ENCODE measurements around the gene ARPP19. TPM values are rescaled to one million over a fixed set of nuclear protein-coding genes. Genes with fewer than 3 reads are reported as not detected.

ARPP19 gene, protein sequence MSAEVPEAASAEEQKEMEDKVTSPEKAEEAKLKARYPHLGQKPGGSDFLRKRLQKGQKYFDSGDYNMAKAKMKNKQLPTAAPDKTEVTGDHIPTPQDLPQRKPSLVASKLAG
- total RNA-seq: 100 to 1,000 TPM in 1 of 2 donors, 10 to 100 TPM in 1; 95.8 to 139 TPM
- 10 to 100 TPM; 35.0 to 41.8 TPM for polyA plus RNA-seq
- long read RNA-seq, donor 1, full-length matches to known transcripts: 46 of 46 reads
- long read RNA-seq, donor 1, partial matches to known transcripts: 0 of 46 reads
- long read RNA-seq, donor 1, other reads (novel, unspliced or antisense): 0 of 46 reads
- long read RNA-seq, donor 2, full-length matches to known transcripts: 14 of 14 reads
- long read RNA-seq, donor 2, partial matches to known transcripts: 0 of 14 reads
- long read RNA-seq, donor 2, other reads (novel, unspliced or antisense): 0 of 14 reads
- long read RNA-seq, donor 3, full-length matches to known transcripts: 32 of 32 reads
- long read RNA-seq, donor 3, partial matches to known transcripts: 0 of 32 reads
- long read RNA-seq, donor 3, other reads (novel, unspliced or antisense): 0 of 32 reads
- long read RNA-seq, donor 4, full-length matches to known transcripts: 15 of 15 reads
- long read RNA-seq, donor 4, partial matches to known transcripts: 0 of 15 reads
- long read RNA-seq, donor 4, other reads (novel, unspliced or antisense): 0 of 15 reads
- long read RNA-seq, donor 5, full-length matches to known transcripts: 41 of 41 reads
- long read RNA-seq, donor 5, partial matches to known transcripts: 0 of 41 reads
- long read RNA-seq, donor 5, other reads (novel, unspliced or antisense): 0 of 41 reads

DNA sequence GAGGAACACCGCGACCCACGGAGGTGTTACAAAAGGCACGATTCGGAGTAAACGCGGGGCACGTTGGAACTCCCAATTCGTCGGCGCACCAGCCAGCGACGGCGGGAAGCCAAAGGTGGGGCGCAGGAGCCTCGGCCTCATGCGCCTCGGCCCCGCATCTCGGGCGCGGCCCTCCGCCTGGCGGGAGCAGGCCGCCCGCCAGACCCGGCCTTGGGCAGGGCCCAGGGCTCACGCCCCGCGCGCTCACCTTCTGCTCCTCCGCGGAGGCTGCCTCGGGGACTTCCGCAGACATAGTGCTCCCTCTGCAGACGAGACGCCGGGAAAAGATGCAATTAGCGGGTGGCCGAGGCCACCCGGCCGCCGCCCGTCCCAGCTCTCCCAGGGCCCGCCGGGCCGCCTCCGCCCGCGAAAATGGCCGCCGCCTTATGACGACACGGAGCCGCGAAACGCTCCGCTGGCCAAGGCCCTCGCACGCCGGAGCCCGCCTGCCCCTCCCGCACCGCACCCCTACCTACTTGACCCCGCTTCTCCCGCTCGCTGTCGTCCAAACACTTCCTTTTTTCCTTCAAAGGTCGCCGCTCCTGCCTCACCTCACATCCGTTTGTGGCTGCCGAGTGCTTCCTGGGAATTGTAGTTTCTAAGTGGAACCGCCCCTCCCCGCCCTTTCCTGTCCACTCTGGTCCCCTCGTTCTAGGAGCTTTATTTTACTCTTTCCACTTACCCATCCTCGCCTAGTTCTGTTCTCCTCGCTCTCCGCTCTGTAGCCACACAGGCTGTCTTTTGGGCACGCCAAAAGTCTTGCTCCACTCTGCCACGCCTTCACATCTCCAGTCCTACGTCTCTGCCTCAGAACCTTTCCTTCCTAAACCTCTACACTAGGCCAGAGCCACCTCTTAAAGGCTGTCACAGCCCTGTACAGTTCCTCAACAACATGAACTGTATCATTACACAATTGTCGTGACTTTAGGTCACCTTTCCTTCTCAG lies at the start of gene ARPP19:
TSS of gene ARPP19 (minus strand) at position 430 of the 985 bp plus-strand sequence. CDS start at position 292, 138 bp downstream.
- ATAC-seq (ENCODE audit: insufficient read depth, low FRiP score): peak; percentile 90
- Histone ChIP-seq H3K27me3 (ENCODE audit: control insufficient read depth in 3 of 3, insufficient read depth in 3 of 3, low read length in 2 of 3) (no peaks in the 10 kb centered on the region), H3K27ac (ENCODE audit: low read depth in 1 of 2, low read length in 1 of 2) (peak within 1 kb of the TSS; percentile 95 to 97), H3K9ac (ENCODE audit: insufficient read depth in 1 of 2, low read length in 2 of 2) (peak within 1 kb of the TSS; percentile 97 to 99), H3K9me3 (ENCODE audit: control insufficient read depth in 4 of 4, insufficient read depth in 3 of 4, low read length in 3 of 4) (no peaks in the 10 kb centered on the region), H3K4me3 (peak within 1 kb of the TSS; percentile 95), H3K36me3 (ENCODE audit: control insufficient read depth in 4 of 4, insufficient read depth in 4 of 4, low read length in 4 of 4) (peaks cover 0 to 3% (median 1%) of the 10 kb centered on the region in 4 donors), H3K4me1 (ENCODE audit: control insufficient read depth in 5 of 5, insufficient read depth in 5 of 5, low read length in 5 of 5) (peaks cover 0 to 20% (median 7%) of the 10 kb centered on the region in 5 donors)
- TF ChIP-seq CTCF (IDR thresholded peaks at IDR 0.05; ENCODE audit: control extremely low read depth, extremely low read depth): no peak
- 5% methylated on average over 82 of the region's 82 CpGs for WGBS, 2 donors
- DNase-seq: peak; percentile 89 to 94 (median 91)

DNA sequence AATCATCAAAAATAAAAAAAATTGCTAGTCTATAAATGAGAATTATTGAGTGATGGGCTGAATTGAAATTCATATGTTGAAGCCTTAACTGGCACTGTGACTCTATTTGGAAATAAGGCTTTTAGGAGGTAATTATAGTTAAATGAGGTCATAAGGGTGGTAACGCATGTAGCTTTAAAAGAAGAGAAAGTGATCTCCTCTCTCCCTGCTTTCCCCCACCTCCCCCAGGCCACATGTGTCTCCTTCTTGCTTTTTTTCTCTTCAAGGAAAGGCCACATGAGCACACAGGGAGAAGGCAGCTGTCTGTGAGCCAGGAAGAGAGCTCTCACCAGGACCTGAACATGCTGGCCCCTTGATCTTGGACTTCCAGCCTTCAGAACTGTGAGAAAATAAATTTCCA lies 48.2 kb upstream of the ARPP19 start:
- H3K36me3 ChIP-seq (ENCODE audit: control insufficient read depth in 4 of 4, insufficient read depth in 4 of 4, low read length in 4 of 4): peaks cover 6 to 20% (median 12%) of the 10 kb centered on the region in 4 donors
- no peaks in the 10 kb centered on the region for H3K9me3 ChIP-seq (ENCODE audit: control insufficient read depth in 4 of 4, insufficient read depth in 3 of 4, low read length in 3 of 4)
- H3K27ac ChIP-seq (ENCODE audit: low read depth in 1 of 2, low read length in 1 of 2): no peak overlapping the region
- H3K4me3 ChIP-seq: no peak overlapping the region
- TF ChIP-seq CTCF (IDR thresholded peaks at IDR 0.05; ENCODE audit: control extremely low read depth, extremely low read depth): no peak
- no peaks in the 10 kb centered on the region for H3K27me3 ChIP-seq (ENCODE audit: control insufficient read depth in 3 of 3, insufficient read depth in 3 of 3, low read length in 2 of 3)
- ATAC-seq (ENCODE audit: insufficient read depth, low FRiP score) (no peak), DNase-seq (no peak)
- H3K9ac ChIP-seq (ENCODE audit: insufficient read depth in 1 of 2, low read length in 2 of 2): no peak overlapping the region
- H3K4me1 ChIP-seq (ENCODE audit: control insufficient read depth in 5 of 5, insufficient read depth in 5 of 5, low read length in 5 of 5): peaks cover 0 to 4% (median 2%) of the 10 kb centered on the region in 5 donors
- 95 to 100% methylated on average over 1 of the region's 1 CpG for WGBS, 2 donors

- Histone ChIP-seq H3K9me3 (ENCODE audit: control insufficient read depth in 4 of 4, insufficient read depth in 3 of 4, low read length in 3 of 4) (no peaks in the 10 kb centered on the region), H3K4me1 (ENCODE audit: control insufficient read depth in 5 of 5, insufficient read depth in 5 of 5, low read length in 5 of 5) (peaks cover 0 to 4% (median 2%) of the 10 kb centered on the region in 5 donors), H3K9ac (ENCODE audit: insufficient read depth in 1 of 2, low read length in 2 of 2) (no peak overlapping the region), H3K27ac (ENCODE audit: low read depth in 1 of 2, low read length in 1 of 2) (no peak overlapping the region), H3K27me3 (ENCODE audit: control insufficient read depth in 3 of 3, insufficient read depth in 3 of 3, low read length in 2 of 3) (no peaks in the 10 kb centered on the region), H3K36me3 (ENCODE audit: control insufficient read depth in 4 of 4, insufficient read depth in 4 of 4, low read length in 4 of 4) (peaks cover 4 to 20% (median 15%) of the 10 kb centered on the region in 4 donors), H3K4me3 (no peak overlapping the region)
- 65 to 84% methylated on average over 2 of the region's 2 CpGs for WGBS, 2 donors
- ATAC-seq (ENCODE audit: insufficient read depth, low FRiP score): peak; percentile 72
- TF ChIP-seq CTCF (IDR thresholded peaks at IDR 0.05; ENCODE audit: control extremely low read depth, extremely low read depth): no peak
- DNase-seq: peak in 2 of 3 donors; percentile 29 to 37
Observed at GRCh38 chr15:52615302-52615701, 46.5 kb upstream of the ARPP19 start.

All from lung (tissue), 16 donors.